ENCODE data around the gene SLC34A3.
A peak's percentile ranks its signal among the peaks of the same experiment; 100 is the strongest.

The SLC34A3 gene

GRCh38 chr9:137269231-137269772 is 38.6 kb downstream of the SLC34A3 start:
- peaks cover 69% of the 10 kb centered on the region for H3K36me3 ChIP-seq (ENCODE audit: control insufficient read depth, insufficient read depth, low read length)

GRCh38 chr9:137270929-137271695 is 40.4 kb downstream of the SLC34A3 start:
- H3K36me3 ChIP-seq (ENCODE audit: control insufficient read depth, insufficient read depth, low read length): peaks cover 54% of the 10 kb centered on the region

More at GRCh38 chr9:137269231-137269772, 38.6 kb downstream of the SLC34A3 start:
- Histone ChIP-seq H3K27ac (ENCODE audit: low read depth, low read length) (no peak overlapping the region), H3K9me3 (ENCODE audit: control insufficient read depth, insufficient read depth, low read length) (no peaks in the 10 kb centered on the region), H3K4me3 (ENCODE audit: low read depth, low read length) (no peak overlapping the region), H3K4me1 (ENCODE audit: control insufficient read depth, insufficient read depth, low read length) (no peaks in the 10 kb centered on the region), H3K27me3 (ENCODE audit: control insufficient read depth, insufficient read depth, low read length) (no peaks in the 10 kb centered on the region), H3K9ac (ENCODE audit: low read depth, low read length) (no peak overlapping the region)

DNA sequence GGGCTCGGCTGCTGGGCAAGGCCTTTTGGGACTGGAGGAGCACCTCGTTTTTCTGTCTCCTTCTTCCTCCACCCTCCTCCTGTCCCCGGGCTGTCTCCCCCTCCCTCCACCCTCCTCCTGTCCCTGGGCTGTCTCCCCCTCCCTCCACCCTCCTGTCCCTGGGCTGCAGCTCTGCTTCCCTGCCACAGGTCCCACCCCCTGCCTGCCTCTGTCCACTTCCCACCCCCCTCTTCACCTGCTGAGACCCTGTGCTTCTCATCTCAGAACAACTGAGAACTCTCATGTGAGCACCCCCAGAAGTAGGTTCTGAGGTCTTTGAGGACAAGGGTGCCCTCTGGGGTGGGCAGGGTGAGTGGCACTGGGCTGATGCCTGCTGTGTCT is 41.0 kb downstream of the SLC34A3 start:
- no peak overlapping the region for H3K4me3 ChIP-seq (ENCODE audit: low read depth, low read length)
- no peak overlapping the region for H3K9ac ChIP-seq (ENCODE audit: low read depth, low read length)
- peaks cover 7% of the 10 kb centered on the region; the same call in 1 of the 2 replicates for H3K4me1 ChIP-seq (ENCODE audit: control insufficient read depth, insufficient read depth, low read length)
- no peak overlapping the region for H3K27ac ChIP-seq (ENCODE audit: low read depth, low read length)
- peaks cover 50% of the 10 kb centered on the region for H3K36me3 ChIP-seq (ENCODE audit: control insufficient read depth, insufficient read depth, low read length)
- H3K27me3 ChIP-seq (ENCODE audit: control insufficient read depth, insufficient read depth, low read length): no peaks in the 10 kb centered on the region
- H3K9me3 ChIP-seq (ENCODE audit: control insufficient read depth, insufficient read depth, low read length): no peaks in the 10 kb centered on the region

More at GRCh38 chr9:137270929-137271695, 40.4 kb downstream of the SLC34A3 start:
- Histone ChIP-seq H3K4me1 (ENCODE audit: control insufficient read depth, insufficient read depth, low read length) (peaks cover 2% of the 10 kb centered on the region; the same call in 1 of the 2 replicates), H3K9ac (ENCODE audit: low read depth, low read length) (no peak overlapping the region), H3K4me3 (ENCODE audit: low read depth, low read length) (no peak overlapping the region), H3K27ac (ENCODE audit: low read depth, low read length) (no peak overlapping the region), H3K9me3 (ENCODE audit: control insufficient read depth, insufficient read depth, low read length) (no peaks in the 10 kb centered on the region), H3K27me3 (ENCODE audit: control insufficient read depth, insufficient read depth, low read length) (no peaks in the 10 kb centered on the region)

GRCh38 chr9:137272241-137273094 is 41.8 kb downstream of the SLC34A3 start:
- H3K4me1 ChIP-seq (ENCODE audit: control insufficient read depth, insufficient read depth, low read length): peaks cover 15% of the 10 kb centered on the region

DNA sequence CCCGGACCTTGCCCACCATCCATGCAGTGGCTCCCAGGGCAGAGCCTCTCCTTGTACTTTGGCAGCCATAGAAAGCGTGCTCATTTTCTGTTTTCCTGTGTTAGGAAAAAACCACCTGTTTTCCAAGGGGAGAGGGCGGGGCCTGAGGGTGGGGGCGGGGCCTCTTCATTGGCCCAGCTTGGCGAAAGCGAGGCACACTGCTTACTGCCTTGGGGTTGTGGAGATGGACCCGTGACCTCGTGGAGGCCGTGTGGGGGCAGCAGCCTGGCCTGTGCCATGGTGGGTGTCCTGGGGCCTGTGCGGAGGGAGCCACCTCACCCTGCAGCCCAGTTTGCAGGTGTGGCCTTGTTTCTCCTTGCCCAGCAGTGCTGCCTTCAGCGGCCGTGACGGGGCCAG is 42.4 kb downstream of the SLC34A3 start:
- H3K9ac ChIP-seq (ENCODE audit: low read depth, low read length): no peak overlapping the region
- H3K27ac ChIP-seq (ENCODE audit: low read depth, low read length): no peak overlapping the region
- peaks cover 19% of the 10 kb centered on the region for H3K4me1 ChIP-seq (ENCODE audit: control insufficient read depth, insufficient read depth, low read length)

More at GRCh38 chr9:137272241-137273094, 41.8 kb downstream of the SLC34A3 start:
- H3K27me3 ChIP-seq (ENCODE audit: control insufficient read depth, insufficient read depth, low read length): no peaks in the 10 kb centered on the region
- H3K4me3 ChIP-seq (ENCODE audit: low read depth, low read length): no peak overlapping the region
- H3K9ac ChIP-seq (ENCODE audit: low read depth, low read length): no peak overlapping the region
- peaks cover 43% of the 10 kb centered on the region for H3K36me3 ChIP-seq (ENCODE audit: control insufficient read depth, insufficient read depth, low read length)
- H3K9me3 ChIP-seq (ENCODE audit: control insufficient read depth, insufficient read depth, low read length): no peaks in the 10 kb centered on the region
- H3K27ac ChIP-seq (ENCODE audit: low read depth, low read length): no peak overlapping the region

GRCh38 chr9:137273611-137274320 is 43.1 kb downstream of the SLC34A3 start:
- Histone ChIP-seq H3K27me3 (ENCODE audit: control insufficient read depth, insufficient read depth, low read length) (peaks cover 4% of the 10 kb centered on the region; the same call in 1 of the 2 replicates), H3K27ac (ENCODE audit: low read depth, low read length) (no peak overlapping the region), H3K4me1 (ENCODE audit: control insufficient read depth, insufficient read depth, low read length) (peaks cover 19% of the 10 kb centered on the region), H3K36me3 (ENCODE audit: control insufficient read depth, insufficient read depth, low read length) (peaks cover 32% of the 10 kb centered on the region), H3K9me3 (ENCODE audit: control insufficient read depth, insufficient read depth, low read length) (no peaks in the 10 kb centered on the region), H3K9ac (ENCODE audit: low read depth, low read length) (no peak overlapping the region), H3K4me3 (ENCODE audit: low read depth, low read length) (no peak overlapping the region)

More for the DNA sequence above, 42.4 kb downstream of the SLC34A3 start:
- H3K27me3 ChIP-seq (ENCODE audit: control insufficient read depth, insufficient read depth, low read length): no peaks in the 10 kb centered on the region
- no peaks in the 10 kb centered on the region for H3K9me3 ChIP-seq (ENCODE audit: control insufficient read depth, insufficient read depth, low read length)
- peaks cover 37% of the 10 kb centered on the region for H3K36me3 ChIP-seq (ENCODE audit: control insufficient read depth, insufficient read depth, low read length)
- H3K4me3 ChIP-seq (ENCODE audit: low read depth, low read length): no peak overlapping the region

DNA sequence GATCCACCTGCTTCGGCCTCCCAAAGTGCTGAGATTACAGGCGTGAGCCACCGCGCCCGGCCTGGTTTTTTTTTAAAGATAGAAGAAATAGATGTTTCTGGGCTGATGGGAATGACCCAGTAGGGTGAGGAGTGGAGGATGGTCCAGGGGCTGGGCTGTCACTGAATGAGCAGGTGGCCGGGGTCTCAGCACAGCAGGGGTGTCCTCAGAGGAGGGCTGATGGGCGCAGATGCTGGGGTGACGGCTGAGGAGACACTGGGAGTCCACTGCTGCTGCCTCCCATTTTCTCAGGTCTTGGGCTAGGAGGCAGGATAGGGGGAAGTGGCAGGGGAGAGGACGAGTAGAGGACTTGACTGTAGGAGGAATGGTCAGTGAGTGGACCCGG is 44.5 kb downstream of the SLC34A3 start:
- Histone ChIP-seq H3K27ac (ENCODE audit: low read depth, low read length) (no peak overlapping the region), H3K9me3 (ENCODE audit: control insufficient read depth, insufficient read depth, low read length) (no peaks in the 10 kb centered on the region), H3K9ac (ENCODE audit: low read depth, low read length) (no peak overlapping the region), H3K36me3 (ENCODE audit: control insufficient read depth, insufficient read depth, low read length) (peaks cover 22% of the 10 kb centered on the region), H3K4me1 (ENCODE audit: control insufficient read depth, insufficient read depth, low read length) (peaks cover 19% of the 10 kb centered on the region), H3K27me3 (ENCODE audit: control insufficient read depth, insufficient read depth, low read length) (peaks cover 10% of the 10 kb centered on the region; the same call in 1 of the 2 replicates), H3K4me3 (ENCODE audit: low read depth, low read length) (no peak overlapping the region)

DNA sequence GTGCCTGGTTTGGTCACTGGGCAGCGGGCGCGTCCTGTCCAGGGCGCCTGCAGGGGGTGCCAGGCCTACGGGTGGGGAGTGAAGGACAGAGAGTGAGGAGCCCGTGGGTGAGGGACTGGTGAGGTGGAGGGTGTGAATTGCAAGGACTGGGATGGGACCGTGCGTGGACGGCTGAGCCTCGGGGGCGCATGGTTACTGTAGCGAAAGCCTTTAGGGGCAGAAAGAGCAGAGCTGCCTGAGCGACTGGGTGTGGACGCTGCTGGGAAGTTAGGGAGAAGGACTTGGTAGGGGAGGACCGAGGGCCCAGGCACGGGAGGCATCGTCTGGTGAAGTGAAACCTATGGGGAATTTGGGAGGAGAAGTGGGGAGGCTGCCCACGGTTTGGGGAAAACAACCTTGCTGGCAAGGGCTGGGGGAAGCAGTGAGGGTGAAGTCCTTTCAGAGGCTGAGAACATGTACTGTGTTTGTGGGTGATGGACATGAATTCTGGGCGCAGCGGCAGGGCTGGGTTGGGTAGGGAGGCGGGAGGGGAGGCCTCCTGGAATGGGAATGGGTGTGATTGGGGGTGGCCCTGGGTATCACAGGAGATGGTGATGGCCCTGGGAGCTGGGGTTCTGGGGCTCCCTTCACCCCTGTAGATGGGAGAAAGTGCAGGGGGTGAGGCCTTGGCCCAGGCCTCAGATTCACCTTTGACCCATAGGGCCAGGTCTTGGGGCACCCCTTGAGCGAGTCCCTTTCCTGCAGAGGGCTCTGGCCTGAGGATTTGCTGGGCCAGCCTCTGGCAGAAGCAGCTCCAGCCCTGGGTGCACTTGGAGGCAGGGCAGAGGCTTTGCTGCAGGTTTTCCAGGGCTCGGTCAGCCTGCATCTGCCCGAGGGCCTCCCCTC is 45.1 kb downstream of the SLC34A3 start:
- Histone ChIP-seq H3K9me3 (ENCODE audit: control insufficient read depth, insufficient read depth, low read length) (no peaks in the 10 kb centered on the region), H3K4me3 (ENCODE audit: low read depth, low read length) (no peak overlapping the region), H3K9ac (ENCODE audit: low read depth, low read length) (no peak overlapping the region), H3K36me3 (ENCODE audit: control insufficient read depth, insufficient read depth, low read length) (peaks cover 21% of the 10 kb centered on the region), H3K4me1 (ENCODE audit: control insufficient read depth, insufficient read depth, low read length) (peaks cover 19% of the 10 kb centered on the region), H3K27me3 (ENCODE audit: control insufficient read depth, insufficient read depth, low read length) (peaks cover 10% of the 10 kb centered on the region; the same call in 1 of the 2 replicates), H3K27ac (ENCODE audit: low read depth, low read length) (peak overlapping the region; percentile 91)

GRCh38 chr9:137276473-137277328 is 46.0 kb downstream of the SLC34A3 start:
- H3K4me3 ChIP-seq (ENCODE audit: low read depth, low read length): peak overlapping the region; percentile 54; the same call in 1 of the 2 replicates
- H3K36me3 ChIP-seq (ENCODE audit: control insufficient read depth, insufficient read depth, low read length): peaks cover 18% of the 10 kb centered on the region
- H3K9ac ChIP-seq (ENCODE audit: low read depth, low read length): peak overlapping the region; percentile 11; the same call in 1 of the 2 replicates
- H3K27me3 ChIP-seq (ENCODE audit: control insufficient read depth, insufficient read depth, low read length): peaks cover 17% of the 10 kb centered on the region; the same call in 1 of the 2 replicates
- peak overlapping the region; percentile 91 for H3K27ac ChIP-seq (ENCODE audit: low read depth, low read length)
- peaks cover 19% of the 10 kb centered on the region for H3K4me1 ChIP-seq (ENCODE audit: control insufficient read depth, insufficient read depth, low read length)
- H3K9me3 ChIP-seq (ENCODE audit: control insufficient read depth, insufficient read depth, low read length): no peaks in the 10 kb centered on the region
